IMR-90 (cell line): Measurements from ENCODE around the gene KAT2B. TPM values are rescaled to one million over a fixed set of nuclear protein-coding genes. Genes with fewer than 3 reads are reported as not detected.

Source experiments
- ATAC-seq: fragments of 200-7000 bp; cut with Tn5 transposase; 2 replicates; pipeline ENCODE4 v1.9.1; 2020; ENCODE audit warnings: low read depth, mild to moderate bottlenecking, moderate library complexity
- BruUV-seq: library from RNA; stranded (reverse); fragments of 400-500 nt; replicated peaks from 2 replicates; lab custom pipeline; 2021; lab: Mats Ljungman, UMichigan
- CTCF ChIA-PET: fragments of 300-600 bp; formaldehyde crosslinking; extraction: SDS; loops from one replicate; lab custom pipeline; 2021; ENCODE audit warnings: antibody characterized with exemption; lab: Yijun Ruan, JAX
- POLR2A ChIA-PET: fragments of 300-600 bp; sonication (Branson Sonifier 250); formaldehyde crosslinking; loops from one replicate; lab custom pipeline; 2022; ENCODE audit warnings: antibody characterized with exemption; ENCODE audit not compliant: unreplicated experiment; lab: Charles Lee
- DNase-seq: peaks from one replicate; pipeline ENCODE4 v3.0.0; 2013
- H2AFZ ChIP-seq: replicated peaks from 2 replicates; pipeline ENCODE3; 2013; ENCODE audit warnings: low read length, mild to moderate bottlenecking; ENCODE audit not compliant: poor library complexity
- H2AK5ac ChIP-seq: 2 replicates; pipeline ENCODE4 v1.6.1; 2013; ENCODE audit warnings: low read depth, low read length, inconsistent platforms
- H2AK9ac ChIP-seq: replicated peaks from 2 replicates; pipeline ENCODE3; 2013; ENCODE audit warnings: mild to moderate bottlenecking, low read depth, low read length, moderate library complexity; ENCODE audit not compliant: poor library complexity
- H2BK120ac ChIP-seq: 2 replicates; pipeline ENCODE4 v1.6.1; 2013; ENCODE audit warnings: low read depth, low read length, inconsistent platforms
- H2BK15ac ChIP-seq: 3 replicates; pipeline ENCODE4 v1.6.1; 2013; ENCODE audit warnings: low read depth, low read length, inconsistent platforms
- H2BK20ac ChIP-seq: 2 replicates; pipeline ENCODE4 v1.6.1; 2013; ENCODE audit warnings: low read depth, mild to moderate bottlenecking, inconsistent platforms, low read length, moderate library complexity
- H2BK5ac ChIP-seq: 2 replicates; pipeline ENCODE4 v1.6.1; 2013; ENCODE audit warnings: mild to moderate bottlenecking, low read depth, low read length, inconsistent platforms; ENCODE audit not compliant: poor library complexity, severe bottlenecking
- H3K14ac ChIP-seq: replicated peaks from 2 replicates; pipeline ENCODE4 v1.6.1; 2013; ENCODE audit warnings: low read depth, low read length, inconsistent platforms
- H3K18ac ChIP-seq: 2 replicates; pipeline ENCODE4 v1.6.1; 2013; ENCODE audit warnings: low read depth, low read length, control low read depth
- H3K23ac ChIP-seq: 2 replicates; pipeline ENCODE4 v1.6.1; 2013; ENCODE audit warnings: low read depth, low read length, inconsistent platforms
- H3K27ac ChIP-seq: 2 replicates; pipeline ENCODE4 v1.5.1; 2013; ENCODE audit warnings: mild to moderate bottlenecking, control low read depth, low read length; ENCODE audit not compliant: insufficient read depth
- H3K27me3 ChIP-seq: 2 replicates; pipeline ENCODE4 v1.6.1; 2013; ENCODE audit warnings: low read length; ENCODE audit not compliant: control insufficient read depth, insufficient read depth
- H3K36me3 ChIP-seq: 2 replicates; pipeline ENCODE4 v1.6.1; 2013; ENCODE audit warnings: low read length, mixed read lengths; ENCODE audit not compliant: control insufficient read depth, insufficient read depth
- H3K4ac ChIP-seq: 2 replicates; pipeline ENCODE4 v1.6.1; 2013; ENCODE audit warnings: low read depth, low read length, inconsistent platforms
- H3K4me1 ChIP-seq: 2 replicates; pipeline ENCODE4 v1.6.1; 2013; ENCODE audit warnings: low read length, mixed read lengths; ENCODE audit not compliant: control insufficient read depth, insufficient read depth
- H3K4me2 ChIP-seq: 2 replicates; pipeline ENCODE4 v1.6.1; 2013; ENCODE audit warnings: low read depth, mild to moderate bottlenecking, control low read depth, low read length, moderate library complexity
- H3K4me3 ChIP-seq: 2 replicates; pipeline ENCODE4 v1.5.1; 2013; ENCODE audit warnings: low read depth, mild to moderate bottlenecking, control low read depth, low read length, moderate library complexity; ENCODE audit not compliant: insufficient read depth
- H3K56ac ChIP-seq: 2 replicates; pipeline ENCODE4 v1.6.1; 2013; ENCODE audit warnings: low read length, inconsistent platforms; ENCODE audit not compliant: insufficient read depth; ENCODE audit errors: extremely low read depth
- H3K79me1 ChIP-seq, 2 experiments: 2 replicates each; pipeline ENCODE4 v1.6.1; 2013; ENCODE audit warnings: low read length in 2 of 2, inconsistent platforms in 1 of 2, low read depth in 1 of 2
- H3K9ac ChIP-seq: 2 replicates; pipeline ENCODE4 v1.6.1; 2013; ENCODE audit warnings: low read depth, low read length, control low read depth
- H3K9me1 ChIP-seq: 2 replicates; pipeline ENCODE4 v1.6.1; 2013; ENCODE audit warnings: low read length, inconsistent platforms; ENCODE audit not compliant: insufficient read depth
- H3K9me3 ChIP-seq: 2 replicates; pipeline ENCODE4 v1.6.1; 2013; ENCODE audit warnings: low read length; ENCODE audit not compliant: control insufficient read depth, insufficient read depth
- H4K20me1 ChIP-seq: 2 replicates; pipeline ENCODE4 v1.6.1; 2013; ENCODE audit warnings: low read length, inconsistent platforms; ENCODE audit not compliant: insufficient read depth
- H4K5ac ChIP-seq: 2 replicates; pipeline ENCODE4 v1.6.1; 2013; ENCODE audit warnings: mild to moderate bottlenecking, low read depth, low read length, control low read depth
- H4K8ac ChIP-seq, 2 experiments: 2 replicates each; pipeline ENCODE4 v1.6.1; 2013; ENCODE audit warnings: low read depth in 2 of 2, low read length in 2 of 2, control low read depth in 1 of 2, inconsistent platforms in 1 of 2
- H4K91ac ChIP-seq: 2 replicates; pipeline ENCODE4 v1.6.1; 2013; ENCODE audit warnings: low read depth, low read length, inconsistent platforms; ENCODE audit not compliant: insufficient read depth
- BHLHE40 ChIP-seq: fragments of 150-350 bp; IDR thresholded peaks from 2 replicates; pipeline ENCODE4 v1.6.1; 2016; ENCODE audit warnings: mild to moderate bottlenecking, low read depth, low read length
- FOS ChIP-seq: fragments of 150-350 bp; IDR thresholded peaks from 2 replicates; pipeline ENCODE4 v1.6.1; 2016; ENCODE audit warnings: low read depth, low read length
- MXI1 ChIP-seq: IDR thresholded peaks from 2 replicates; pipeline ENCODE4 v1.6.1; 2012; ENCODE audit warnings: low read depth, mild to moderate bottlenecking, low read length, moderate library complexity, borderline replicate concordance
- RCOR1 ChIP-seq: IDR thresholded peaks from 2 replicates; pipeline ENCODE4 v1.6.1; 2012; ENCODE audit warnings: mild to moderate bottlenecking, low read length, improper control_type of control experiment; ENCODE audit not compliant: insufficient replicate concordance
- WGBS, 2 experiments: methylation state at CpG; one replicate each; pipeline versions ENCODE4 v1.1.5 to v1.1.7; 2013; ENCODE audit warnings: missing lambda C conversion rate in 2 of 2; ENCODE audit not compliant: insufficient read length in 1 of 2; ENCODE audit errors: extremely low coverage in 2 of 2; 5-methylcytosine and 5-hydroxymethylcytosine counted together
- dilution Hi-C: fragments of 300-500 bp; cut with HindIII; formaldehyde crosslinking; loops from one replicate; pipeline ENCODE4 v1.14.3; 2018; ENCODE audit warnings: low sequenced_read_pairs; ENCODE audit not compliant: unreplicated experiment
- in situ Hi-C: fragments of 300-500 bp; cut with MboI; formaldehyde crosslinking; loops from 3 replicates; pipeline ENCODE4 v1.14.3; 2019; ENCODE audit warnings: low sequenced_read_pairs, inconsistent platforms, mixed read lengths
- intact Hi-C: fragments of 100-400 bp; cut with micrococcal nuclease; formaldehyde crosslinking; loops from 2 replicates; pipeline ENCODE4 v1.10.0; 2022
- polyA plus RNA-seq, 3 experiments: library from polyadenylated mRNA; depleted of rRNA; stranded (reverse); fragments of >200 nt; gene quantifications; 2 replicates each; pipeline ENCODE4 v1.2.3, GENCODE V29; 2012; ENCODE audit warnings: low replicate concordance in 1 of 3
- total RNA-seq: library from RNA; depleted of rRNA; stranded (reverse); fragments of >200 nt; gene quantifications from 2 replicates; pipeline ENCODE4 v1.2.3, GENCODE V29; 2012
- TF ChIP-seq, protein P1 (sequence below): fragments of 150-350 bp; IDR thresholded peaks from 2 replicates; pipeline ENCODE4 v1.6.1; 2016; ENCODE audit warnings: low read depth, mild to moderate bottlenecking, low read length, moderate library complexity, borderline replicate concordance

Gene KAT2B
- total and polyA plus RNA-seq, 2 of the 4 experiments (the other 2 are of a cell fraction): 2.0 to 2.2 TPM

DNA sequence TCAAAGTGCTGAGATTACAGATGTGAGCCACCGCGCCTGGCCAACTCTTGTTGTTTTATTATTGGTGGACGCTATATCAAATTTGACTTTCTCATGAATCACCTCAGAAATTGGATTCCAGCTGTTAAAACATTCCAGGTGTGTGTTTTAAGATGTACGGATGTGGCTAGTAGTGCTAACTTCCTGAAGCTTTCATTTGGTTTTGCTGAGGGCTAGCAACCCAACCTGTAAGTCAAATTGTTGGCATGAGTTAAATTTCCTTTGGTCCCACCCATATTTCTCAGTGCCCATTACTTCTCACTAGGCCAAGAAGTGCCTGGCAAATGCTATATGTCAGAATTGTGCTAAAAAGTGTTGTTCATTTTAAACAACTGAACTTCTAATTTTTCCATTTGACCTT lies 13.1 kb upstream of the KAT2B start:
- no peaks in the 10 kb centered on the region for H3K36me3 ChIP-seq
- no peak overlapping the region for H4K91ac ChIP-seq
- no peak overlapping the region for H3K4ac ChIP-seq
- H2BK120ac ChIP-seq: no peak overlapping the region
- H3K4me2 ChIP-seq: no peak overlapping the region
- H3K18ac ChIP-seq: no peak overlapping the region
- no peak overlapping the region for H2AFZ ChIP-seq
- H2BK5ac ChIP-seq: no peak overlapping the region
- H4K8ac ChIP-seq: no peak overlapping the region
- H2BK15ac ChIP-seq: no peak overlapping the region
- H3K4me1 ChIP-seq: no peaks in the 10 kb centered on the region
- in situ Hi-C loops (no loop called here), intact Hi-C loops (no loop called here), dilution Hi-C loops (no loop called here)
- no CpG with 5 or more reads among the region's 4 CpGs for WGBS, 2 experiments
- ATAC-seq (no peak), DNase-seq (no peak)
- POLR2A ChIA-PET: no interaction called here
- no peak overlapping the region for H2AK9ac ChIP-seq
- H3K14ac ChIP-seq: no peak overlapping the region
- no peak overlapping the region for H2AK5ac ChIP-seq
- no peak overlapping the region for H3K23ac ChIP-seq
- H3K4me3 ChIP-seq: no peak overlapping the region
- no peaks in the 10 kb centered on the region for H4K20me1 ChIP-seq
- CTCF ChIA-PET: no interaction called here
- H3K9ac ChIP-seq: no peak overlapping the region
- no peak overlapping the region for H3K56ac ChIP-seq
- H3K27ac ChIP-seq: no peak overlapping the region
- H3K27me3 ChIP-seq: no peaks in the 10 kb centered on the region
- H3K79me1 ChIP-seq: no peaks in the 10 kb centered on the region
- H2BK20ac ChIP-seq: no peak overlapping the region
- no TSS peak for BruUV-seq
- H4K5ac ChIP-seq: no peak overlapping the region
- TF ChIP-seq MXI1: no peak
- no peak for TF ChIP-seq FOS
- no peak for TF ChIP-seq RCOR1
- TF ChIP-seq, protein P1, sequence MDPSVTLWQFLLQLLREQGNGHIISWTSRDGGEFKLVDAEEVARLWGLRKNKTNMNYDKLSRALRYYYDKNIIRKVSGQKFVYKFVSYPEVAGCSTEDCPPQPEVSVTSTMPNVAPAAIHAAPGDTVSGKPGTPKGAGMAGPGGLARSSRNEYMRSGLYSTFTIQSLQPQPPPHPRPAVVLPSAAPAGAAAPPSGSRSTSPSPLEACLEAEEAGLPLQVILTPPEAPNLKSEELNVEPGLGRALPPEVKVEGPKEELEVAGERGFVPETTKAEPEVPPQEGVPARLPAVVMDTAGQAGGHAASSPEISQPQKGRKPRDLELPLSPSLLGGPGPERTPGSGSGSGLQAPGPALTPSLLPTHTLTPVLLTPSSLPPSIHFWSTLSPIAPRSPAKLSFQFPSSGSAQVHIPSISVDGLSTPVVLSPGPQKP: no peak
- TF ChIP-seq BHLHE40: no peak
- H3K9me3 ChIP-seq: no peaks in the 10 kb centered on the region
- H3K9me1 ChIP-seq: no peaks in the 10 kb centered on the region
